Measurements from ENCODE around the gene FGF21.

The FGF21 gene

DNA sequence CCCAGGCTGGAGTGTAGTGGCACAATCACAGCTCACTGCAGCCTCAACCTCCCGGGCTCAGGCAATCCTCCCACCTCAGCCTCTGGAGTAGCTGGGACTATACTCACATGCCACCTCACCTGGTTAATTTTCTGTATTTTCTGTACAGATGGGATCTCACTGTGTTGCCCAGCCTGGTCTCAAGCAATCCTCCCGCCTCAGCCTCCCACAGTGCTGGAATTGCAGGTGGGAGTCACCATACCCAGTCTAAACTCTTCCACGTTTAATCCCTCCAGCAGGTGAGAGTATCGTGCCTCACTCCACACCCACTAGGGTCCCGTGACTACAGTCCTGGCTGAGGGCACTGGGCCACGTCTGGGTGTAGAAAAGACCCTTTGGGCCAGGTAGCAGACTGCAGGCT lies 39.0 kb downstream of the FGF21 start:
- DNase-seq, result no peak

DNA sequence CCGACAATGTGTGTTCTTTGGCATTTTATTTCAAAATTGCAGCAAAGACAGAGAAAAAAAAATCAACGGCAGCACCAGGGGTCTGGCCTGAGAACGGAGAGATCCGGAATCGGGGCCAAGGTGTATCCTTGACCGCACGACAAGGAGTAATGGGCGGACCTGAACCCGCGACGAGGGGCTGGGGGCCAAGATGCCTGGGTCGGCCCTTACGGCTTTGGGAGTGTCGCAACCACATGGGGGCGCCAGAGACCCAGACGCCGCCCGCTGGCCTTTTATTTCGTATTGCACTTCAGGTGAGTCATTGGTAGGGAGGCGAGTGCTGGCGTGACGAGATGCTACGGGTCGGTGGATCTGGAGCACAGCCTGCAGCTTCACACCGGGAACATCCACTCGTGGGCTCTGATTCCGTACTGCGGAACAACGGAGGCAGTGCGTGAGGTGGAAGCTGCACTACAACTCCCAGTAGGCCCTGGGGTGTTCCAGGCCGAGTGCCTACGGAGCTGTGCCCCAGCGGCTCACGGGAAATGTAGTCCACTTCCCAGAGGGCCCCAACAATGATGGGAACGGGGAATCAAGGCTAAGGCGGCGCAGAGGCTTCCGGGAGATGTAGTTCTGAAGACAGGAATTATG lies 39.8 kb downstream of the FGF21 start:
- DNase-seq, result peak; percentile 92

DNA sequence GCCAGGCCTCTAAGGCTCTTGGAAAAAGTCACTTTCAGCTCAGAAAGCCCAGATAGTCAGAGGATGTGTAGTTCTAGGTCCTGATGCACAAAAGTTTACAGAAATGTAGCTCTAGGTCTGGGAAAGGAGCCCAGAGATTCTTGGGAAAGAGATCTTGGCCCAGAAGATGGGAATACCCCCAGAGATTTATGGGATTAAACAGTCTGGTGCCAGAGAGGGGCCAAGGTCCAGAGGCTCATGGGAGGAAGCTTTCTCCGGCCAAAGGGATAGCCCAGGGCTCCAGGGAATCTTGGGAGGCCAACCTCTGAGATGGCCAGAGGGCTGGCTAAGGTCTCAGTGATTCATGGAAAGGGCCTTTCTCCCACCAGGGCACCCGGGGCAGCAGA lies 40.4 kb downstream of the FGF21 start:
- no peak for DNase-seq

GRCh38 chr19:48796298-48797083 lies 41.2 kb downstream of the FGF21 start:
- DNase-seq, result no peak

- DNase-seq, result no peak
Observed at GRCh38 chr19:48797103-48797502, 41.8 kb downstream of the FGF21 start.

DNA sequence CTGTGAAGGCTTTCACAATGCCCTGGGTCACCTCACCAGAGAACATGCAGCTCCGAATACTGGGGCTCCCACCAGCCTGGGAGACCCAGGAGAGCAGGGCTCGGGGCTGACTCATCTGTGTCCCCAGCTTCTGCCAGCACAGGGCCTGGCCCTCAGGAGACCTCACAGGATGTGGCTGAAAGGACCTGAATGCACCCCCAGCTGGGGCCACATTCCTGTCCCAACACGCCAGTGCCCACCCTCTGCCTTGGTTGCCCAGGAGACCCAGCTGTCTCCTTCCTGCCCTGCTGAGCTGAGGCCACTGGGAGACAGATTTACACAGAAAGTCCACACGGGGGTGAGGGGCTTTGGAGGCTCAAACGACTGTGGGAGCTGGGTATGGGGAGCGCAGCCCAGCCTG lies 43.6 kb downstream of the FGF21 start:
- DNase-seq, result peak; percentile 31

DNA sequence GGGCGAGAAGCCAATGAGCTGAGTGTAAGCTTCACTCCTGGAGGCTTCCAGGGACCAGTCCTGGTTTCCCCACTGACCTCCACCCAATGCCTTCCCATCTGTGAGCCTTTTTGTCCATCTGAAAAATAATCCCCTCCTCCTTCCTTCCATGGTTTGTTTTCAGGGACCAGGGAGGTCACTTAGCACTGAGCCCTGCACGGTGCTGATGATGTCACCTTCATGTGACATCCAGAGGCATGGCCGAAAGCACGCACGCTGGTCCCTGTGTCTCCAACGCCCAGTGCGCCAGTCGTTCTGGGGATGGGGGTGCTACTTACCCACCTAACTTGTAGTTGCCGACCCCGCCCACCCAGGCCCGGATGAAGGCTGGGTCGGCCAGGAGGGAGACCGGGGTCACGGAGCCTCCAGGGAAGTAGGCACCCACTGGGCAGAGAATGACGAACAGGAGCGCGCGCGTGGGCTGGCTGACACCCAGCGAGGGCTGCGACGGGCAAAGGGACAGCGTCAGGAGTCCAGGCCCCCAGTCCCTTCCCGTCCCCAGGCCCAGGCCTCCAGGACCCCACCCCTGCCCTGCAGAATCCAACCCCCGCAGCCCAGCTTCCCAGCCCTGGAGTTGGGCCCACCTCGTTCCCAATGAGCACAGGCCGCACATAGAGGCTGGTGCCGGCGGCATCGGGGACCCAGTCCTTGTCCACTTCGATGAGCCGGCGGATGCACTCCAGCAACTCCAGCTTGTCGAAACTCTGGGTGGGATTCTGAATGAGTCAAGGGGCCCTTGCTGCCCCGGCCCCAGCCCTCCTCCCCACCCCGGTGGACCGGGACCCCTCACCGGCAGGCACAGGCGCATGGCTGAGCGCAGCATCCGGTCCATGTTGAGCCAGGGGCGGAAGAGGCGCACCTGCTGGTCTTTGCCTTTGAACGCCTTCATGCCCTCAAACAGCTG lies 44.3 kb downstream of the FGF21 start:
- no peak for DNase-seq

DNA sequence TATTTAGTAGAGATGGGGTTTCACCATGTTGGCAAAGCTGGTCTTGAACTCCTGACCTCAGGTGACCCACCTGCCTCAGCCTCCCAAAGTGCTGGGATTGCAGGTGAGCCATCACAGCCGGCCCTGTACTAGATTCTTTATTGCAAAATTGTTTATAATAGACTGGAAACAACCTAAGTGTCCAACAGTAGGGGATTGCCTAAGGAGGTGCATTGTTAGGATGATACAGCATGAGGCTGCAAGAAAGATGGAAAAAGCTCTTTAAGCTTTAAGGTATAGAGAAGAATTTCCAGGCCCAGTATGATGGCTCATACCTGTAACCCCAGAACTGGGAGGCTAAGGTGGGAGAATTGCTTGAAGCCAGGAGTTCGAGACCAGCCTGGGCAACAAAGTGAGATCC lies 47.3 kb downstream of the FGF21 start:
- DNase-seq, result no peak

DNA sequence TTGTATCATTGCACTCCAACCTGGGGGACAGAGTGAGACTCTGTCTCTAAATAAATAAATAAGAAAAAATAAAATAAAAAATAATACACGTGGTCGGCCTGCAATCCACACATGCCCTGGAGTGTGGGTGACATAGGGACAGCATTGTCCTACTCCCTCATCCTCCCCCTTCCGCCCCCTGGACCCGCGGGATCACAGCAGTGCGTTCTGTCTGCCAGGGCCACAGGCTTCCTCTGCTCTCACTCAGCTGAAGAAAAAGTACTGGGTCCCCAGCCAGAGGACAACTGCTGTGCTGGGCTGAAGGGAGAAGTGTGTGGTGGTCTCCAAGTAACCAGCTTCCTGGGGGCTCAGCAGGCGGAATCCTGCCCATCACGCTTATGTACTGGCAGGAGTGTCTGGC lies 49.2 kb downstream of the FGF21 start:
- DNase-seq, result no peak

- no peak for DNase-seq
Observed at GRCh38 chr19:48805452-48805851, 50.1 kb downstream of the FGF21 start.

DNA sequence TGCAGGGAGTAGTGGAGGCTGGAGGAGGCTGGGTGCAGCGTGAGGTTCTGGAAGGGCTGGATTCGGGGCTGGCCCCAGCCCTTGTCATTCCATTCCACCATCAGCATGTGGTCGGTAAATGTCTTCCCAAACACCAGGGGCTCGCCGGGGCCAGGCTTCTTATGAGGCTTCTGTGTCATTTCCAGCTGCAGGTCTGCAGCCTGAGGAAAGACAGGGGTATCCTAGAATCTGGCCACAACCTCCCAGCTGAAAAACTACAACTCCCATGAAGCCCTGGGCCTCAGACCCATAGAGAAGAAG lies 51.1 kb downstream of the FGF21 start:
- DNase-seq, result no peak

DNA sequence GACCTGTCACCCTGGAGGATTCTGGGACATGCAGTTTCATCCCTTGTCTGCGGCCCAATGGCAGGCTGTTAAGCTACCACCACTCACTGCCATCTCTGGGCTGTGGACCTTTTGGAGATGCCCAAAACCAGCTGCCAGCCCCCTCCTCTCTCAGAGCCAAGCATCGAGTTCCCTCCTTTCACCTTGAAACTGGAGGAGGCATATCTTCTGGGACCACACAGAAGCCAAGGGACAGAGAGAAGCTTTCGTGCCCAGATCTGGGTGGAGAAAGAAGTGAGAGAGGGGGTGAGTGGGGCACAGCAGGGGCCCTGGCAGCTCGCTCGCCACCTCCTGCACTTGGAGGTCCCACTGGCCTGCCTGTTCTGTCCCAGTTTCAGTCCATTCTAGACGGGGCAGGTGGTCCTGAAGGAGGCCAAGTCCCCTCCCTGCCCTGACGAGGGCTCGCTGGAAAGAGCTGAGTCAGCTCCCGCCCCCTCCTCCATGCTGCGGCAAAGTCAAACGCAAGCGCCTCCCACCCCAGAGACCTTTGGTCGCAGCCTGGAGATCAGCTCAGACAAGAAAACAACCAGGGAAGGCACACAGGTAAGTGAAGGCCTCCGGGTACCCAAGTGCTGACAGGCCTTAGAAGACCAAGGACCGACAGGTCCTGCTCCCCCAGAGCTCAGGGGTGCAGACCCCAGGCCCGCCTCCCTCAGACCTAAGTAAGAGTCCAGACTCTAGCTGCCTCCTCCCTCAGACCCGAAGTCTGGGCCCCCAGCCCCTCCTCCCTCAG lies 51.7 kb downstream of the FGF21 start:
- DNase-seq, result peak; percentile 44

DNA sequence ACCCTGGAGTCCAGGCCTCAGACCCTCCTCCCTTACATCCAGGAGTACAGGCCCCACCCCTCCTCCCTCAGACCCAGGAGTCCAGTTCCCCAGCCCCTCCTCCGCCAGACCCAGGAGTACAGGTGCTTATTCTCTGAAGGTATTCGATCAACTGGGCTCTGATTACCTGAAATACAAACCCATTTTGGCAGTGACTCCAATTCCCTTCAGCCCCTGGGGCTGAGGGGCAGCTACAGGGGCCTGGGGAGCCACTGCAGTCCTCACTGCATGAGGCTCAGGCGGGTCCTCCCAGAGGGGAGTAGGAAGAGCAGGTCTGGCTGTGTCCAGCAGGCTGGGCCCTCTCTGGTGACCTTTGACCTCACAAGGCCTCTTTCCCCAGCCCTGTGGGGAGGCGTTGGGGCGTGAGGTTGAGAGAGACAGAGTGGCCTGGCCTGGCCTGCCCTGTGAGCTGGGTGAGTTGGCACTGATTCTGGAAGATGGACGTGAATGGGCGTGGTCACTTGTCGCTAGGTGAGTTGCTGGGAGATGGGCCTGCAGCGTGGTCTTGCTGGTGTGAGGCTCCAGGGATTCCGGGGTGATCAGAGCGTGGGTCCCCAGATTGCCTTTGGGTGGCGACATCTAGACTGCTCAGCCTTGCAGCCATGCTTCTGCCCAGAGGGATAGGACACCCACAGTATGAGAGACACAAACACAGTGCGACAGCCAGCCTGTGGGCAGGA lies 52.4 kb downstream of the FGF21 start:
- no peak for DNase-seq
